K562 (cell line): Measurements from ENCODE around the gene SLITRK6. TPM values are rescaled to one million over a fixed set of nuclear protein-coding genes. Genes with fewer than 3 reads are reported as not detected.

Source experiments
- ATAC-seq: fragments of 200-7000 bp; cut with Tn5 transposase; 3 replicates; pipeline ENCODE4 v1.9.1; 2020; ENCODE audit warnings: moderate library complexity
- BruUV-seq: library from RNA; stranded (reverse); fragments of 400-500 nt; replicated peaks from 2 replicates; lab custom pipeline; 2021; lab: Mats Ljungman, UMichigan
- CTCF ChIA-PET: fragments of 300-600 bp; formaldehyde crosslinking; extraction: SDS; loops from one replicate; lab custom pipeline; 2021; ENCODE audit warnings: low intra/inter-chr PET ratio; lab: Yijun Ruan, JAX
- POLR2A ChIA-PET: fragments of 300-600, 350-650 bp; sonication (Branson Sonifier 250); formaldehyde crosslinking; extraction: SDS; loops from one replicate; lab custom pipeline; 2021; ENCODE audit warnings: antibody characterized with exemption, inconsistent platforms; lab: Yijun Ruan, JAX
- DNase-seq, 4 experiments: peaks; one replicate each; pipeline versions ENCODE4 v3.0.0 to v3.0.0-alpha.2; 2011 to 2018; ENCODE audit warnings: low spot score in 3 of 4, mixed read lengths in 3 of 4; ENCODE audit errors: extremely low read depth in 1 of 4
- FAIRE-seq: peaks from 2 replicates; lab custom pipeline; 2011; peaks lifted over from hg19 to GRCh38; lab: Jason Lieb, UNC
- H2AFZ ChIP-seq: 2 replicates; pipeline ENCODE4 v1.6.0; 2011; ENCODE audit warnings: low read depth, low read length, control low read depth, inconsistent platforms
- H3K27ac ChIP-seq: fragments of 200-600 bp; 3 replicates; pipeline ENCODE4 v1.8.0; 2011; ENCODE audit warnings: low read depth, mild to moderate bottlenecking, control low read depth, inconsistent platforms, low read length, moderate library complexity, mixed read lengths; ENCODE audit errors: extremely low read depth
- H3K27me3 ChIP-seq, 2 experiments: fragments of 300-600 bp in 1 of 2; 2 replicates in 1 of 2; 3 replicates in 1 of 2; pipeline versions ENCODE4 v1.6.0 to v1.8.0; 2011; ENCODE audit warnings: inconsistent platforms in 2 of 2, low read length in 2 of 2, mild to moderate bottlenecking in 1 of 2, mixed read lengths in 1 of 2, moderate library complexity in 1 of 2; ENCODE audit not compliant: control insufficient read depth in 2 of 2, insufficient read depth in 2 of 2
- H3K36me3 ChIP-seq: fragments of 300-600 bp; 3 replicates; pipeline ENCODE4 v1.8.0; 2011; ENCODE audit warnings: mild to moderate bottlenecking, low read length, inconsistent platforms; ENCODE audit not compliant: control insufficient read depth, insufficient read depth
- H3K4me1 ChIP-seq, 2 experiments: fragments of 200-600 bp in 1 of 2; replicated peaks in 1 of 2; 2 replicates in 1 of 2; 3 replicates in 1 of 2; pipeline versions ENCODE4 v1.5.1 to v1.8.0; 2011; ENCODE audit warnings: inconsistent platforms in 2 of 2, low read length in 2 of 2, mild to moderate bottlenecking in 1 of 2, mixed read lengths in 1 of 2, moderate library complexity in 1 of 2; ENCODE audit not compliant: control insufficient read depth in 2 of 2, insufficient read depth in 2 of 2
- H3K4me2 ChIP-seq: 2 replicates; pipeline ENCODE4 v1.6.1; 2011; ENCODE audit warnings: low read length, control low read depth, inconsistent platforms, mixed read lengths; ENCODE audit not compliant: insufficient read depth
- H3K4me3 ChIP-seq: fragments of 200-600 bp; sonication (generic), shearing (Covaris generic); 2 replicates; pipeline ENCODE4 v1.5.1; 2016; ENCODE audit warnings: control low read depth, inconsistent platforms
- H3K79me2 ChIP-seq: fragments of 200-600 bp; 3 replicates; pipeline ENCODE4 v1.8.0; 2011; ENCODE audit warnings: low read length, inconsistent platforms; ENCODE audit not compliant: control insufficient read depth, insufficient read depth
- H3K9ac ChIP-seq, 2 experiments: 2 replicates each; pipeline versions ENCODE4 v1.6.0 to v1.6.1; 2011; ENCODE audit warnings: low read depth in 2 of 2, low read length in 2 of 2, control low read depth in 1 of 2, inconsistent platforms in 1 of 2, mild to moderate bottlenecking in 1 of 2, mixed read lengths in 1 of 2; ENCODE audit not compliant: insufficient read depth in 1 of 2
- H3K9me1 ChIP-seq: one replicate; pipeline ENCODE4 v1.6.0; 2011; ENCODE audit warnings: inconsistent platforms, mild to moderate bottlenecking, low read length, moderate library complexity; ENCODE audit not compliant: control insufficient read depth, insufficient read depth
- H3K9me3 ChIP-seq: replicated peaks from 2 replicates; pipeline ENCODE4 v1.5.1; 2011; ENCODE audit warnings: low read depth, low read length, inconsistent platforms; ENCODE audit not compliant: control insufficient read depth, insufficient read depth
- H4K20me1 ChIP-seq: replicated peaks from 2 replicates; pipeline ENCODE4 v1.6.1; 2011; ENCODE audit warnings: low read length, inconsistent platforms, mixed read lengths; ENCODE audit not compliant: control insufficient read depth, insufficient read depth
- CBX5 ChIP-seq: IDR thresholded peaks from 2 replicates; pipeline ENCODE4 v1.6.1; 2014; ENCODE audit warnings: low read depth, borderline replicate concordance
- ERF ChIP-seq: fragments of 450-650 bp; formaldehyde crosslinking; IDR thresholded peaks from 2 replicates; pipeline ENCODE4 v1.4.0; 2020; ENCODE audit warnings: mild to moderate bottlenecking, mixed read lengths
- HSF4 ChIP-seq: fragments of 250-450 bp; sonication (Bioruptor Pico); IDR thresholded peaks from 2 replicates; pipeline ENCODE4 v2.1.2; 2022; ENCODE audit warnings: mild to moderate bottlenecking, moderate library complexity, borderline replicate concordance
- PTTG1 ChIP-seq: fragments of 450-650 bp; IDR thresholded peaks from 2 replicates; pipeline ENCODE4 v1.6.1; 2016; ENCODE audit warnings: low read depth, mild to moderate bottlenecking, missing genetic modification characterization, missing compliant biosample characterization
- WGBS: fragments of 100-300 bp; shearing (Covaris generic); methylation state at CpG from one replicate; pipeline ENCODE4 v1.1.6; 2016; ENCODE audit warnings: low coverage, mixed read lengths; ENCODE audit not compliant: insufficient coverage; ENCODE audit errors: missing lambda C conversion rate; 5-methylcytosine and 5-hydroxymethylcytosine counted together
- in situ Hi-C: fragments of 300-500 bp; cut with MboI; formaldehyde crosslinking; loops from 4 replicates; pipeline ENCODE4 v1.15.0; 2018; ENCODE audit warnings: inconsistent platforms, mixed read lengths
- intact Hi-C: fragments of 100-400 bp; cut with micrococcal nuclease; formaldehyde crosslinking; loops from 2 replicates; pipeline ENCODE4 v1.14.2; 2022
- polyA plus RNA-seq, 8 experiments: library from polyadenylated mRNA; depleted of rRNA in 4 of 8; stranded (reverse) in 5 of 8; unstranded in 3 of 8; fragments of >200 nt; fragmentation: Nextera tagmentation in 2 of 8; fragmentation: Illumina TruSeq in 1 of 8; extraction: Ambion mirVana in 2 of 8; extraction: Trizol in 1 of 8; gene quantifications; 2 replicates each; pipeline versions ENCODE4 v1.2.1 to v1.2.3, GENCODE V29; 2011 to 2014; ENCODE audit warnings: inconsistent platforms in 1 of 8, missing spikeins in 1 of 8
- total RNA-seq, 7 experiments: library from RNA; depleted of rRNA in 6 of 7; stranded (reverse); fragments of >200 nt in 6 of 7; fragmentation: Illumina TruSeq in 2 of 7; extraction: Trizol in 2 of 7; gene quantifications; 2 replicates each; pipeline versions ENCODE4 v1.2.1 to v1.2.3, GENCODE V29; 2011 to 2021; ENCODE audit warnings: low replicate concordance in 1 of 7
- TF ChIP-seq, protein P1 (sequence below): fragments of 250-450 bp; sonication (Bioruptor Pico); IDR thresholded peaks from 2 replicates; pipeline ENCODE4 v1.4.0; 2020; ENCODE audit warnings: mild to moderate bottlenecking, moderate library complexity
- TF ChIP-seq, protein P2 (sequence below): fragments of 450-650 bp; formaldehyde crosslinking; IDR thresholded peaks from 2 replicates; pipeline ENCODE4 v1.4.0; 2022; ENCODE audit warnings: mild to moderate bottlenecking, moderate library complexity

The SLITRK6 gene
- total and polyA plus RNA-seq, 9 of the 15 experiments (the other 6 are each of a cell fraction or from before 2014, with no cell fraction given): 0.01 to 0.04 TPM; not detected in 7

DNA sequence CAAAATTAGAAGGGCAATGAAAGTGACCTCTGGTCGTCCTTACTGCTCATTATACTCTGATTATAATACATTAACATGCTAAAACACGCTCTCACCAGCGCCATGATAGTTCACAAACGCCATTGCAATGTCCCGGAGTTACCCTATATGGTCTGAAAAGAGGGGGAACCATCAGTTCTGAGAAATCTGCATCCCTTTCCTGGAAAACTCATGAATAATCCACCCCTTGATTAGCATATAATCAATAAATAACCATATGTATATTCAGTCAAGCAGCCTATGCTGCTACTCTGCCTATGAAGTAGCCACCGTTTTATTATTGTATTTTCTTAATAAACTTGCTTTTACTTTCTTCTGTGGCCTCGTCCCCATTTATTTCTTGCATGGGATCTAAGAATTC is 24.6 kb upstream of the SLITRK6 start:
- H3K9me3 ChIP-seq: no peaks in the 10 kb centered on the region
- no TSS peak for BruUV-seq
- no peaks in the 10 kb centered on the region for H3K36me3 ChIP-seq
- no peak overlapping the region for H3K9ac ChIP-seq
- TF ChIP-seq ERF (no peak), HSF4 (CRISPR knock-in tag) (no peak), CBX5 (no peak), PTTG1 (tag) (no peak)
- TF ChIP-seq, protein P1, sequence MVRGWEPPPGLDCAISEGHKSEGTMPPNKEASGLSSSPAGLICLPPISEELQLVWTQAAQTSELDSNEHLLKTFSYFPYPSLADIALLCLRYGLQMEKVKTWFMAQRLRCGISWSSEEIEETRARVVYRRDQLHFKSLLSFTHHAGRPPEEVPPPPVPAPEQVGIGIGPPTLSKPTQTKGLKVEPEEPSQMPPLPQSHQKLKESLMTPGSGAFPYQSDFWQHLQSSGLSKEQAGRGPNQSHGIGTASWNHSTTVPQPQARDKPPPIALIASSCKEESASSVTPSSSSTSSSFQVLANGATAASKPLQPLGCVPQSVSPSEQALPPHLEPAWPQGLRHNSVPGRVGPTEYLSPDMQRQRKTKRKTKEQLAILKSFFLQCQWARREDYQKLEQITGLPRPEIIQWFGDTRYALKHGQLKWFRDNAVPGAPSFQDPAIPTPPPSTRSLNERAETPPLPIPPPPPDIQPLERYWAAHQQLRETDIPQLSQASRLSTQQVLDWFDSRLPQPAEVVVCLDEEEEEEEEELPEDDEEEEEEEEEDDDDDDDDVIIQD (CRISPR knock-in tag): no peak
- TF ChIP-seq, protein P2, sequence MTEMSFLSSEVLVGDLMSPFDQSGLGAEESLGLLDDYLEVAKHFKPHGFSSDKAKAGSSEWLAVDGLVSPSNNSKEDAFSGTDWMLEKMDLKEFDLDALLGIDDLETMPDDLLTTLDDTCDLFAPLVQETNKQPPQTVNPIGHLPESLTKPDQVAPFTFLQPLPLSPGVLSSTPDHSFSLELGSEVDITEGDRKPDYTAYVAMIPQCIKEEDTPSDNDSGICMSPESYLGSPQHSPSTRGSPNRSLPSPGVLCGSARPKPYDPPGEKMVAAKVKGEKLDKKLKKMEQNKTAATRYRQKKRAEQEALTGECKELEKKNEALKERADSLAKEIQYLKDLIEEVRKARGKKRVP (CRISPR knock-in tag): no peak
- TF ChIP-seq, all 486 proteins: peak for 0
- Histone ChIP-seq H3K27me3 (no peaks in the 10 kb centered on the region), H3K4me3 (no peak overlapping the region), H3K79me2 (no peaks in the 10 kb centered on the region), H3K27ac (no peak overlapping the region), H3K4me1 (no peaks in the 10 kb centered on the region), H2AFZ (no peak overlapping the region), H3K9me1 (no peaks in the 10 kb centered on the region), H3K4me2 (no peak overlapping the region), H4K20me1 (no peaks in the 10 kb centered on the region)
- WGBS: 0% methylated on average over 7 of the region's 7 CpGs
- intact Hi-C loops (no loop called here), in situ Hi-C loops (loop anchor here (25.0 kb wide), 1 partner anchor 912 kb away; no protein-coding TSS in a partner anchor)
- ATAC-seq: no peak
- CTCF ChIA-PET: no interaction called here
- DNase-seq: no peak
- POLR2A ChIA-PET: no interaction called here
- FAIRE-seq: no peak
